GM03348 (cell line): Measurements from ENCODE around the gene AFG1L.
"Not testable (repeated sequence)": the region's sequence is repeated elsewhere in the genome, so short reads cannot be mapped to it uniquely, and the experiment has no call there.

Experiments
- DNase-seq: peaks from one replicate; pipeline ENCODE4 v3.0.0; 2012; ENCODE audit warnings: low spot score

Gene AFG1L

DNA sequence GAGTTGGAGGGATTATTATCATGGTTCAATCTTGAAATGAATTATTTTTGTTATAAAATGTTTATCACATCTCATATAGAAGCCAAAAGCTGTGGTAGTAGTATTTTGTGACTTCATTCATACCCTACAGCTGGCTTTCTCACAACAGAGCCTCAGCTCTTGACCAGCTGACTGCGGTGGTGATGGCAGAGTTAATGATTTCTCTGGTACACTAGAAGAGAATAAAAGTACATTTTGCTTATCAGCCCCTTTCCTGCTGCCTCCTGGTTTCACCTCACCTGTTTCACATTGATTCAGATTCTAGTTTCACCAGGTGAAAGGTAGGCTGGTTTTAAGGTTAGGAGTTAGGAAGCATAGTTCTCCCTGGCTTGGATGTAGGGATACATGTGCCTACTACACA is 55.7 kb downstream of the AFG1L start:
- no peak for DNase-seq

DNA sequence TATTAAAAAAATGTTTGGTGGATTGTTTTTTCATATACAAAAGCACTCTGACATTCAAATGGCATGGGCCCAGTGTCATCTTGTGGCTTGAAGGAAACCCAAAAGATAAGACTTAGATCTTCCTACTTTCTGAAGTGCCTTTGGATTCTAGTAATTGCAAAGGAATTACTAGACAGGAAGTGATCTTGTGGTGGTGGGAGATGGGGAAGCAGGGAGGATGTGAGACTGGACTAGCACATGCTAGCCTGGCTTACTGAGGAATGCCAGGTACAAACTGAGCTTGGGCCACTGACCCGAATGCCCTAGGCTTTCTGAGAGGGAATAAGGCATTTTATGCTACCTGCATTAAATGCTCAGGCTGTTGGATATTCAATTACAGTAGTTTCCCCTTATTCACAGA is 59.0 kb downstream of the AFG1L start:
- DNase-seq: peak; percentile 8

DNA sequence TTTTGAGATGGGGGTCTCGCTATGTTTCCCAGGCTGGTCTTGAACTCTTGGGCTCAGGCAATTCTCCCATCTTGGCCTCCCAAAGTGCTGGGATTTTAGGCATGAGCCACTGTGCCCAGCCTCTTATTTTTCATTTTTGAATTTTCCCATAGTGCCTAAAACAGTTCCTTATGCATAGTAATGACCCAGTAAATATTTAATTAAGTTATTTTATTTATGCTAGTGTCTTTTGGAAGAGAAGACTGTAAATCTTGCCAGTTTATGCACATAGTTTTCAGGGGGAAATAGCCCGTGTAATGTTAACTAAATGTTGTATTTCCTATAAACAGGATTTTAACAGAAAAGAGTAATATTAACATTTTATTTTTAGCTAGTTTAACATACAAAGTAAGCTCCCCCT is 60.3 kb downstream of the AFG1L start:
- no peak for DNase-seq

DNA sequence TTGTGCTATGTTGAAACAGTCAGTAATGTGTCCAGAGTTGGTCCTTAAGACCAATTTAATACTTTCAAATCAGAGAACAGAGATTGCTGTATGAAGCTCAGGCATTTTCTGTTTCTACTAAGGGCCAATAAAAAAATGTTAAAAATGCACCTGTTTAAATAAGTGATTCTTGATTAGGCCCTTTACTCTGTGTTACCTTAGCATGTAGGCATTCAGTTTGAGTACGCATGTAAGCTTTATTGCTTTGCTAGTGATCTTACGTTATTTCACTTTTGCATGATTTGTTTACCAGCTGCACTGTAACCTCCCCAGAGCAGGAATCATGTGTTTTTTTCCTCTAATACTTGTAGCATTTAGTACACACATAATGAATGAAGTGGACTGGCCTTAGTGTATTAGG is 61.0 kb downstream of the AFG1L start:
- no peak for DNase-seq

DNA sequence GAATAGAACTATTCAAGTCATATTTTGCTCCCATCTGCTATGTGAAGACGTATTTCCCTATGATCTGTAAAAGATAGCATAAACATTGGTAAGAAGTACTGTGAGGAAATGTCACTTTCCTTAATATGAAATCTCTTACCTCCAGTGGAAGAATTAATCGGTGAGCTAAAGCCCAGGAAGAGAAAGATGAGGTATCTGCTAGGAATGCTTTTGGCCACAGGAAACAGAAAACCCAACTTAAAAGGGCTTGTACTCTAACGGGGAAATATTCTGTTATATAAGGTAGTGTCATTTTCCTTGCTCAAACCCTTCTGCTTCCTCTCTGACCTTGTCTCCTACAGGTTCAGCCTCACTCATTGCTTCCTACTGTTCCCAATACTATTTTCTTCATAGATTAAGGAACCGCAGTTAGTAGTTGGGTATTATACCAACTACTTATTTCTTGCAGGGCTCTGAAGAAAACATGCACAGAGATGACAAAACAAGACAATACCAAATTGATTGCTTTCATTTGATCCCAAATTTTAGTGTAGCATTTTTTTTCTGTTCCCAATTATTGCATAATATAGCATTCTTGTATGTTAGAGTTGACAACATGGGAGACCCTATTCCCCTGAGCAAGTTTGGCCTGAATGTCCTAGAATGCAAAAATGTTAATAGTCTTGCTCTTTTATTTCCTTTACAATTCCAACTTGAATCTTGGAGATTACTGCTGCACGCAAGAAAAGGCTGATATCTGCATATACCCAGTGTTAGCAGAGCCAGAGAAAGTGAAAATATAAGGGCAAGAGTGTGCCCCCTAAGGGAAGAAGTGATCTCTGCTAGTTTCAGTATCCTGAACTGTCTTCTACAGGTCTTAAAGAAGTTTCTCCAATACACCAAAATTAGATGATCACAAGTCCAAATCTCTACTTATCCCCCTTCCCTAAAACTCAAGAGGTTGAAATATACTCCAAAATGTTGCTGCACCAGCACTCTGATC is 65.3 kb downstream of the AFG1L start:
- DNase-seq: no peak

DNA sequence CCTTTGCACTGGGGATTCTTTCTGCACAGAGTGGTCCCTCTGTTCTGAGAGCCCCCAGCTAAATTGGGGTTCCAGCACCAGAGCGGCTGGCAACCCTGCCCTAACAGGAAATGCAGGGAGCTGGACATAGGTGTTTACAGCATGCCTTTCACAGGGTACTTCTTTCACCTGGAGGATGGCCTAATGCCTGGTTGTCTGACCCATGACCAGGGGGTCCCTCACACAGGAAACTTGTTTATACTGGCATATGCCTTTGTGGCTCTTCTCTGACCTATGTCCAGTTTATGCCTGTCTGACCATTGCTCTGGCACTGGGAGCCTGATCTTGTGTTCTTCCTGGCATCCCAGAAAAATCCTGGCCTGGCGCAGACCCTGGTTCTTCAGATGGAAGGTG is 66.1 kb downstream of the AFG1L start:
- DNase-seq: no peak

DNA sequence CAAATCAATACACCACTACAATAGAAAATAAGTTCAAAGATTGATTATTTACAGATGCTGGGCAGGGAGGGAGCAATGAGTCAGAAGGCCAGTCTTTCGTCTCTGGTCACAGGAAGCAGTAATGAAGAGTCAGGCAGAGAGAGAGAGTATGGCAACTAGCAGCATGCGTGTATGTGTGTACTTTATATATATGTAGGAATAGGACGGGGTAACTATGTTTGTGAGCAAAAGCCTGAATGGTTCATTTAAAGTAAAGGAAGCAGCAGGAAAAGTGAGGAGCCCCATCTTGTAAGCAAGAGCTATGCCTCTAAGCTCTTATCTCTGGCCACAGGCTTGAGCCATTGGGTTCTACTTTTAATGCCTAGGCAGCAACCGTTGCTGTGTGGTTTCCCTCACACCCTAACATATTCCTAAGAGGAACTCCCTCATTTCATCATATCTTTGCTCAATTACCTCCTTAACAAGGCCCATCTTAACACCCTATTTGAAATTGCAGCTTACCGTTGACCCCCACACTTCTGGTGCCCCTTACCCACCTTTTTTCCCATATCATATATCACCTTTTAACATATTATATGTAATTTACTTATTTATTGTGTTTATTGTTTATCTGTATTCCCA is 66.6 kb downstream of the AFG1L start:
- peak; percentile 19 for DNase-seq

DNA sequence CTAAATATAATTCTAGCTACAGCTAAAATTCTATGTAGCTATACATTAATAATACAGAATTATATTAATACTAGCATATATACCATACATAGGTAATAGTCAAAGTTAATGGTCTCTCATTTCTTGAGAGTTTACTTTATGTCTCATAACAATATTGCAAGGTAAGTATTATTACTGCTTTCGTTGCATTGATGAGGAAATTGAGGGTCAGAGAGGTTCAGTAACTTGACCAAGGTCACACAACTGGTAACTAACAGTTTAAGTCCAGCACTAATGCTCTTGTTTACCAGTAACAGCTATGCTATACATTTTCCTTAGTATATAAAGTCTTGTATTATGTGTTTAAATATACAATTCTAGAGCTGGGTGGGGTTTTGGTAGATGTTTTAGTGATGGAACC is 67.6 kb downstream of the AFG1L start:
- DNase-seq: no peak

DNA sequence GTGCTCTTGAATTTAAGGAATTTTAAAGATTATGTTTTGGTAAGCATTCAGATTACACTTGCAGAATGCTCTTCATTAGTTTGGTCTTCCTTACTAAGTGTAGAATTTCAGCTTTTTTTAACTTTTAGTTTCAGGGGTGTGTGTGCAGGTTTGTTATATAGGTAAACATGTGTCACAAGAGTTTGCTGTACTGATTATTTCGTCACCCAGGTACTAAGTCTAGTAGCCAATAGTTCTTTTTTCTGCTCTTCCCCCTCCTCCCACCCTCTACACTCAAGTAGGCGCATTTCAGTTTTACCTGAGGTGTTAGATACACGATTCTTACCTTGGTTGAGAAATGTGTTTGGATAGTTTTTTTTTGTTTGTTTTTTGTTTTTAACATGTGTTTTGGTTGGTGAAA is 68.3 kb downstream of the AFG1L start:
- no peak for DNase-seq

DNA sequence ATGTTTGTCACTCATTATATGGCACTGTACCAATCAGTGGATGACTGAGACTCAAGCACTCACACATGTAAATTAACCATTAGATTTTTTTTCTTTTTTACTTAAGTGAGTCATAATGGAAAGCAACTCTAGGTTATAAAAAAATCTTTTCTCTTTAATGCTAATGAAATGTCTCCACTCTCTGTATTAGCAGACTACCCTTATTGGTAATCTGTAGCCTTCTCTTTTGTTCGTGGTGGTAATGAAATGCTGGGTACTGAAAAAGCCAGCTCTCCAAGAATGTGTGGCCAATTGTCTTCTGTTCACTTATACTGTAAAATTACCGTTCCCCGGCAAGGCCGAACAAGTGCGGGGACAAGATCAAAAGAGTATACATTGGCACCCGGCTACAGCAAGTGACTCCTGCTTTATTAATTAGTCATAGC is 69.0 kb downstream of the AFG1L start:
- no peak for DNase-seq

DNA sequence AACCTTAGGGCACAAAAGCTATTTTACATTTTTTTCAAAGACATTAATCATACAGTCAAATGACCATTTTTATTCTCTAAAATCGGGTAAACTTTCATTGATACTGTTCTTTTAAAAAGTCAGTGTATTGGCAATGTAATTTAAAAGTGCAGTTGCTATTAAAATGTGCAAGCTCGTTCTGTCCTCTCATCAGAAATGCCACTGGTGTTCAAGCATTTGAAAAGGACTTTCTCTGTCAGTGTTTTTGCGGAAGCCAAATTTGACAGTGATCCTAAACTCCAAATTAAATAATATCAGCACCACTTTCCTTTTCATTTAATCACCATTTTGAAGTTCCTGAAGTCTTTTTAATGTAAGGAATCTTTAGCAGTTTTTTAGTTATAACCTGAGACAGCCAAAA is 69.6 kb downstream of the AFG1L start:
- no peak for DNase-seq

DNA sequence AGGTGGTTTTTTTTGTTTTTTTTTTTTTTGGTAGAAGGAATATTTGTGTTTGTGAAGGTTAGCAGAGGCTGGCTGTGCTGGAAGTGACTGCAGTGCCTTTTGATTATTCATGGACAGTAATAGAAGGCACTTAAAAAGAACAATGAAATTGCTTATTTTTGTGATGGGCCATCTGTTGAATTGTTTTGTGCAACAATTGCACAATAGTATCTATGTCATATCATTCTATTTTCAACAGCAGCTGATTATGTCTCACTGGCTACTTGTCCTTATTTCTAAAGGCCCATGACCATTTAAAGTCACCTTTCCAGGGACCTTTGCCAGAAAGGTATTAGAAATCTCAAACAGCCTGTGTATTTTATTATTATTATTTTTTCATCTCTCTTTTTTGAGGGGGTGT is 70.6 kb downstream of the AFG1L start:
- DNase-seq: no peak

DNA sequence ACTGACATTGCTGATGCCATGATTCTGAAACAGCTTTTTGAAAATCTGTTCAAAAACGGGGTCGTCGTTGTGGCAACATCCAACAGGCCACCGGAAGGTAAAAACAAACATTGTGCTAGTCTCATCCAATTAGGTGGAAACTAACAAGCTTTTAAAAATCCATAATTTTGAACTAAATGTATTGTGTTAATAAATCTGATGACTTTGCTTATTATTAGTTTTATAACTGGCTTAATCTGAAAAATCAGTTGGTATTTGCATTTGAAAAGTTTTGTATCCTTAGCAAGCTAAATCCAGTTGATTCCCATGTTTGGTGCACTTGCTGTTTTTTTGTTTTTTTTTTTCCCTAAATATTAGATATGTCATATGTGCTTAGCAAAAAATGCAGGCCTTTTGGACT is 71.4 kb downstream of the AFG1L start:
- DNase-seq: no peak

DNA sequence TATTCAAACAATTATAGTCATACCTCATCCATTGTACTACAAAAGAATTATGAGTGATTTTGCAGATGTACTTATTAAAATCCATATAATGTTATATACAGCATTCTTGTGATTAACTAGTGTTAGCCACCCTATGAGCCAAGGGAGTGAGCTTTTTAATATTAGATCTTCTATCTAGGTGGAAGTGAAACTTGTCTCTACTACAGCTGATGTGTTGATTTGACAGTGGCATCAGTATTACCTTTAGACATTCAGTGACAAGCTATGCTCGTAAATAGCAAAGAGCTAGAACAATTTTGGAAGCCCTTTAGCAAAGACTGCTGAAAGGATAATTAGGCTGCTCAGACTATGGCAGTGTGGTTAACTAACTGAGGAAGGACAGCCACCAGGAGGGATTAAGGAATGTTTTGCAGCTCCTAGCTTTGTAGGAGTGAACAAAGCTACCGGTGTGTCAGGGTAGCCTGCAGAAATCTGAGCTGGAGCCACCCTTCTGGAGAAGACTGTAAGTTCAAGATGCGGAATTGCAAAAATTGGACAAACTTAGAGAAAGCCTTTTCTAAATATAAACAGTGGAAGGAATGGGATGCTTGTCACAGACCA is 73.7 kb downstream of the AFG1L start:
- no peak for DNase-seq

DNA sequence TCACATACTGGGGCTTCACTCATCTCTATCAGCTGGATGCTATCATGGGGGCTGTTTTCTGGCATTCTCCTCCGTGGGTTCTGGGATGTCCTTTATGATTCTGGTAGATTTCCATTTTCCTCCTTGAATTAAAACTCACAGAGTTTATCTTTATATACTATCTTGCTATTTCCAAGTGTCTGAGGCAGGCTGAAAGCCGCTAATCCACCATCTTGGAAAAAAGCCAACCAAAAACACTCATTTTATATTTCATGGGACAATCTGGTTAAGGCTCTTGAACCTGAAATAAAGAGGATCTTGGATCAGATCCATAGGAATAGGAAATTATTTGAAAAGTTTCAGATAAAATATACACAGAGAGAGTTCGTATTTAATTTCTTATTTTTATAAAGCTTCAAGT is 86.0 kb downstream of the AFG1L start:
- no peak for DNase-seq

DNA sequence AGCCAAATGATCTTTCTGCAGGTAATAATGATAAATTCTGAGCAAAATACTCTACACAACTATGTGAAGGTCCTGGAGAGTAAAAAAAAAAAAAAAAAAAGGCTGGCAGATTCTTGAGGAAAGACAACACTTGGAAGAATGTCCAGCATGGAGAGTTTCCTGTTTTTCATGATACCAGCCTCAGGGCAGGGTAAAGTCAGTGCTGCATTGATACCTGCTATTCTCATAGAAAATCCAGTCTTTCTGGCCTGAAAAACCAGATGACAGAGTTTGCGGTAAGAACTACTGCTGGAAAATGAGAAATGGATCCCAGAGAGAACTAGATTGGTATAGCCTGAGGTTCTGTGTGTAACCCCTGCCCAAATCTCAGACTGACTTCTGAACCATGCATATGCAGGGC is 89.1 kb downstream of the AFG1L start:
- DNase-seq: no peak

DNA sequence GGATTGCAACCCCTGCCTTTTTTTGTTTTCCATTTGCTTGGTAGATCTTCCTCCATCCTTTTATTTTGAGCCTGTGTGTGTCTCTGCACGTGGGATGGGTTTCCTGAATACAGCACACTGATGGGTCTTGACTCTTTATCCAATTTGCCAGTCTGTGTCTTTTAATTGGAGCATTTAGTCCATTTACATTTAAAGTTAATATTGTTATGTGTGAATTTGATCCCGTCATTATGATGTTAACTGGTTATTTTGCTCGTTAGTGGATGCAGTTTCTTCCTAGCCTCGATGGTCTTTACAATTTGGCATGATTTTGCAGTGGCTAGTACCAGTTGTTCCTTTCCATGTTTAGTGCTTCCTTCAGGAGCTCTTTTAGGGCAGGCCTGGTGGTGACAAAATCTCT is 94.3 kb downstream of the AFG1L start:
- DNase-seq: not testable (repeated sequence)

DNA sequence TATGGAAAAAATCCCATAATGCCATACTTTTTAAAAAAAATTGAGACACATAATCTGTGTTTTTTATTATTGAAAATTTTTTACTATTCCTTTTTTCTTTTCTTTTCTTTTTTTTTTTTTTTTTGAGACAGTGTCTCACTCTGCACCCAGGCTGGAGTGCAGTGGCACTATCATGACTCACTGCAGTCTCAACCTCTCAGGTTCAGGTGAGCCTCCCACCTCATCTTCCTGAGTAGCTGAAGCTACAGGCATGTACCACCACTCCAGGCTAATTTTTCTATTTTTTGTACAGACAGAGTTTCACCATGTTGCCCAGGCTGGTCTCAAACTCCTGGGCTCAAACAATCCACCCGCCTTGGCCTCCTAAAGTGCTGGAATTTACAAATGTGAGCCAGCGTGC is 100.4 kb downstream of the AFG1L start:
- no peak for DNase-seq

DNA sequence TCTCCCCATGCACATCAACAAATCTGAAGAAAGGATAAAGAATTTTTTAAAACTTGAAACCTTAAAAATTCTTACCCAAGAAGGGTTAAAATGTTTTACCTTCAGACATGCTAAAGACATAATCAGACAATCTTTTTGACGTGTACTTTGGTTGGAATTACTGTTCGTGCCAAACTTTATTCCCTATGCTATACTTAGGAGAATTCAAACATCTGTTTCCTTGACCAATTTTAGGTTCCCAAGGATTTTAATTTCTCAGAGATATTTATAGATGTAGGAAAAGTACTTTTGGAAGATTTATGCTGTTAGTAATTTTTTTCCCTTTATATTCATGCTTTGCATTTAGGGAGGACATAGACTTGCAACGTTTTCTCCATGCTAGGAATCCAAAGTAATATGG is 108.4 kb downstream of the AFG1L start:
- no peak for DNase-seq

DNA sequence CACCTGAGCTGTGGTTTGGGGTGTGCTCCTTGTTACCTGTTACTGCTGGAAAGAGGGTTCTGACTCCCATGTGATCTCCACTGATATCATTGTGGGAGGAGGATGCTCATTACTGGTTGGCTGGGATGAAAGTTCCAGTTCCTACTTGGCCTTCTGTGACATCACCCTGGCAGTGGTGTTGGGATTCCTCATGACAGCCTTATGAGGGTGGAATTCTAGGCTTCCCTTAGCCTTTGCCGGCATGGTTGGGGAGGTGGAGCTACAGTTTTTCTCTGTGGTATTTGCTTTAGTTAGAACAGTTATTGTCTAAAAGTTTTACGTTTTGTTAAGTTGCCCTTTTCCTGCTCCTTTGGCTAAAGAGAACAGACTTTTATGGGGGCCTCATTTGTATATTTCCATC is 112.1 kb downstream of the AFG1L start:
- DNase-seq: no peak

DNA sequence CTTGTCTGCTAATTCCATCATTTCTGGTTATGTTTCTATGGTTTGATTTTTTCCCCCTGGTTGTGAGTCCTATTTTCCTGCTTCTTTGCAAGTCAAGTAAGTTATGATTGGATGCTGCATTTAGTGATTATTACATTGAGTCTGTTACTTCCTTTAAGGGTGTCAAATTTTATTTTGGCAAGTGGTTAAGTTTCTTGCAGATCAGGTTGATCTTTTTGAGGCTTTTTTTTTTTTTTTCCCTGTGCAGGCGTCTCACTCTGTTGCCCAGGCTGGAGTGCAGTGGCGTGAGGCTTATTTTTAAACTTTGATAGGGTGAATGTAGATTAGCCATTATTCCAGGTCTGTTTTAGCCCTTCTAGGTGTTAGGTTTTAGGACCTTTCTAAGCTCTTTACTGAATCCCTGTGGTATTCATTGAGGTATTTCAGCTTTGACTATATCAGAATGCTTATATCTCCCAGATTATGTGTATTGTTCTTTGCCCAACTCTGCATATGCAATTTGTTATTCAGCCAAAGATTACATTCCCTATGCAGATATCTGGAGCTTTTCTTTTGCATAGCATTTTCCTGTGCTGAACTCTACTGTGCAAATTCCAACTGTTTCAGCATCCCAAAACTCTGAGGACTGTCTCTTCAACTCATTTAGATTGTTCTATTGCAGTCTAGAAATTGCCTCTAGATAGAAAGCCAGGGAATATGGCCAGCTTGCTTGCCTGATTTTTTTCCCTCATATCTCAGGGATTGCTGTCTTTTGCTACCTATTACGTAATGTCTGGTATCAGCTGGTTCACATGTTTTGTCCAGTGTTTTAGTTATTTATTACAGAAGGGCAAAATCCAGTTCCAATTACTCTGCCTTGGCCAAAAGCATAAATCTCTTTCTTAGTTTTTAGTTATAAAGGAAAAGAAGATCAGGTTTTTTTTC is 113.3 kb downstream of the AFG1L start:
- DNase-seq: peak; percentile 34

DNA sequence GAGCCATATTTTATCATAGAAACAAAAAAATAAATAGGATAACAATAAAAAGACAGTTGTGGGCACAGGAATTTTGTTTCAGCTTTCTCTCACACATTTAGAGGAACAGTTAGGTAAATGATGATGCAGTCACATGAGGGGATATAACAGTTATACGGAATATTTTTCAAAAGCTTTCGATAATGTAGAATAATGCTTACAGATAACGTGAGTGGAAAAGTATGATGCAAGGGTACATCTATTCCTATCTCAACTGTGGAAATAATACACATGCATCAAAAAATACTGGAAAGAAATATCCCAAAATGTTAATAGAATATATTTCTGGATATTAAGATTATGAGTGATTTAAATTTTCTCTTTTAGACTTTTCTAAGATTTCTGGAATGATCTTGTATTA is 114.0 kb downstream of the AFG1L start:
- DNase-seq: no peak
